AG04449 (cell line): ENCODE results near the gene SLC29A2.

Experiments
- CTCF ChIA-PET: fragments of 350-600 bp; formaldehyde crosslinking; extraction: SDS; loops from one replicate; lab custom pipeline; 2021; ENCODE audit warnings: antibody characterized with exemption; lab: Yijun Ruan, JAX
- POLR2A ChIA-PET: fragments of 400-600, 350-600 bp; formaldehyde crosslinking; extraction: SDS; loops from one replicate; lab custom pipeline; 2020; ENCODE audit warnings: antibody characterized with exemption, inconsistent platforms; lab: Yijun Ruan, JAX
- DNase-seq: peaks from one replicate; pipeline ENCODE4 v3.0.0-alpha.2; 2010; ENCODE audit warnings: low read depth, low spot score
- H3K4me3 ChIP-seq: 2 replicates; pipeline ENCODE4 v1.5.1; 2011; ENCODE audit warnings: low read depth, mild to moderate bottlenecking, control low read depth, low read length
- TF ChIP-seq, protein P1 (sequence below): IDR thresholded peaks from one replicate; pipeline ENCODE4 v1.5.1; 2011; ENCODE audit warnings: mild to moderate bottlenecking, moderate library complexity, low read length, control low read depth, inconsistent platforms; ENCODE audit not compliant: insufficient read depth; ENCODE audit errors: missing control alignments

SLC29A2 gene

DNA sequence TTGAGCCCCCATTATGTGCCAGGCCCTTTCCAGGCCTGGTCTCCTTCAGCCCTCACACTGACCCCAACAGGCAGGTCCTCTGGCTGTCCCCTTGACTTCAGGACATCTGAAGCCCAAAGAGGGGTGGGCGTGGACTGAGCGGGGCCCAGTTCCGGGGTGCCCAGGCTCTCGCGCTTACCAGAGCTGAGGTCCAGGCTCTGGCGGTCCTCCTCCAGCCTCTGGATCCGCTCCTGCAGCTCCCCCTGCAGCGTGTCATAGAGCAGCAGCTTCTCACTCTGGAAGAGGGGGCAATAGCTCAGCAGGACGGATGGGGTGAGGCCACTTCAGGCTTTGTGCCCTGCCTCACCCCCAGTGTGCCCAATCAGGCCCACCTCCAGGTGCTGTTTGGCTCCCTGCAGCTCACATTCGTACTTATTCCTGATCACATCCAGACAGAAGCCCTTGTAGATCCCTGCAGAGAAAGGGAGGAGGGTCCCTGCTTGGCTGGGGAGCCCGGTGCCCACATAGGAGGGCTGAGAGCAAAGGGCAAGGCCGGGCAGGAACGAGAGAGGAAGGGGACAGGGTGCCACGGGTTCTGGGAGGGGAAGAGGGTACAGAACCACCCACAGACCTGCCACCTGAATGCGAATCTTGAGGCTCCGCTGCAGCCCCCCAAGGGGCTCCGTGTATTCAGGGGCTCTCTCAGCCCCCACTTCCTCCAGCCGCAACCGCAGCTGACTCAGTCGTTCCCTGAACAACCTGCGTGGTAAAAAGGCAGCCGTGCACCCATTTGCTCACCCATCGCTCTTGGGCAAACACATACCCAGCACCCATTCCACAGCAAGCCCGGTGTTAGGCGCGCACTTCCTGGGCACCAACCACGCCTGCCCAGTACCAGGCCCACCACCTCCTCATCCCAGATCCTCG, 30.7 kb downstream of the SLC29A2 start:
- TF ChIP-seq, protein P1, sequence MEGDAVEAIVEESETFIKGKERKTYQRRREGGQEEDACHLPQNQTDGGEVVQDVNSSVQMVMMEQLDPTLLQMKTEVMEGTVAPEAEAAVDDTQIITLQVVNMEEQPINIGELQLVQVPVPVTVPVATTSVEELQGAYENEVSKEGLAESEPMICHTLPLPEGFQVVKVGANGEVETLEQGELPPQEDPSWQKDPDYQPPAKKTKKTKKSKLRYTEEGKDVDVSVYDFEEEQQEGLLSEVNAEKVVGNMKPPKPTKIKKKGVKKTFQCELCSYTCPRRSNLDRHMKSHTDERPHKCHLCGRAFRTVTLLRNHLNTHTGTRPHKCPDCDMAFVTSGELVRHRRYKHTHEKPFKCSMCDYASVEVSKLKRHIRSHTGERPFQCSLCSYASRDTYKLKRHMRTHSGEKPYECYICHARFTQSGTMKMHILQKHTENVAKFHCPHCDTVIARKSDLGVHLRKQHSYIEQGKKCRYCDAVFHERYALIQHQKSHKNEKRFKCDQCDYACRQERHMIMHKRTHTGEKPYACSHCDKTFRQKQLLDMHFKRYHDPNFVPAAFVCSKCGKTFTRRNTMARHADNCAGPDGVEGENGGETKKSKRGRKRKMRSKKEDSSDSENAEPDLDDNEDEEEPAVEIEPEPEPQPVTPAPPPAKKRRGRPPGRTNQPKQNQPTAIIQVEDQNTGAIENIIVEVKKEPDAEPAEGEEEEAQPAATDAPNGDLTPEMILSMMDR = no peak
- POLR2A ChIA-PET = no interaction called here
- H3K4me3 ChIP-seq = no peak overlapping the region
- CTCF ChIA-PET = interaction anchor here (0.7 to 11.7 kb wide), 7 partner anchors 11 to 68 kb away, joined by 3 to 129 read pairs (median 9); no protein-coding TSS in a partner anchor
- DNase-seq = no peak

DNA sequence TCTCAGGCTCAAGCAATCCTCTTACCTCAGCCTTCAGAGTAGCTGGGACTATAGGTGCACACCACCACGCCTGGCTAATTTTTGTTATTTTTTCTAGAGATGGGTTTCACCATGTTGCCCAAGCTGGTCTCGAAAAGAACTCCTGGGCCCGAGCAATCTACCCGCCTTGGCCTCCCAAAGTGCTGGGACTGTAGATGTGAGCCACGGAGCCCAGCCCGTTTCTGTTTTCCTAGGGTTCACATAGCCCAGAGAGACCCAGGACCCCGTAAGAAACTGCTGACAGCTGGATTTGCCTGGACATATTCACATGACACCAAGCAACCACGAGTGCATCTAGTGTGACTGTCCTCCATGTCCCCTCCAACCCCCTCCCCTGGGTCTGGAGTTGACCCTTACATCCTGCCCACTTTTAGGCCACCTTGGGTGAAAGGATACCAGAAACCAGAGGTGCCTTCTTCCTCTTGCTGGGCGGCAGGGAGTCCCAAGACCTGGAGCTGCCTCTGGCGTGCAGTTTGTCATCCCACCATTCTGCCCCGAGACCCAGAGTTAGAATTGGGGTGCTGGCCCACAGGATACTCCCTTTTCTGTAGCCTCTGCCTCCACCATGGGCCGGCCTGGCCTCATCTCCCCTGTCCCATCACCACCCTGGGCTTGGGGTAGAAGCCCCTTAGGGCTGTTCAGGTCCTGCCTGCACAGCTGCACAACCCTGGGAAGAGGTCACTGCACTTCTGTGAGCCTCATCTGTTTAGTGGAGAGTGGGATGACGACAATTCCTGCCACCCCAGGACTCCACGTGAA, 31.7 kb downstream of the SLC29A2 start:
- no peak for DNase-seq
- TF ChIP-seq, protein P1 = no peak
- H3K4me3 ChIP-seq = no peak overlapping the region
- POLR2A ChIA-PET = no interaction called here
- CTCF ChIA-PET = interaction anchor here (0.7 to 11.7 kb wide), 7 partner anchors 10 to 69 kb away, joined by 3 to 129 read pairs (median 4); no protein-coding TSS in a partner anchor

DNA sequence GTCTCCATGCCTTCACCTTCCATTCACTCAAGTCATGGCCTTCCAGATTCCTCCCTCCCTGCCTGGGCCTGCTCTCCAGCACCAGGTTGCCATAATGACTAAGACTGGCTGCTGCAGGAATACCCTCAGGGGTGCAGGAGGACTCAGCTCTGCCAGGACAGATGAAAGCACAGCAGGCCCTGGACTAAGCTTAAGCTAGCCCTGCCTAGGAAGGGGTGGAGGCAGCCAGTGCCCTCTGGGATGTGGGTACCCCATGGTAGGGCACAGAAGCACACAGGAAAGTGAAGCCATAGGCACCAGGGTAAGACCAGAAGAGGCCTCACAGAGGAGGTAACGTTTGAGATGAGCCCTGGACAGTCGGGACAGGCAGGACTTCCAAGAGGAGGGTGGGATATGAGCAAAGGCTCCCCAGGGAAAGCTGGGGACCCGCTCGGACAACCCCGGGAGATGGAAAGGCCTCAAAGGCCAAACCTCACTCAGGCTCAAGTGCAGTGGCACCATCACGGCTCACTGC, 32.3 kb downstream of the SLC29A2 start:
- DNase-seq = no peak
- CTCF ChIA-PET = interaction anchor here (1.4 to 11.7 kb wide), 3 partner anchors 27 to 51 kb away, joined by 4 to 129 read pairs (median 13); no protein-coding TSS in a partner anchor
- POLR2A ChIA-PET = no interaction called here
- TF ChIP-seq, protein P1 = no peak
- H3K4me3 ChIP-seq = no peak overlapping the region

DNA sequence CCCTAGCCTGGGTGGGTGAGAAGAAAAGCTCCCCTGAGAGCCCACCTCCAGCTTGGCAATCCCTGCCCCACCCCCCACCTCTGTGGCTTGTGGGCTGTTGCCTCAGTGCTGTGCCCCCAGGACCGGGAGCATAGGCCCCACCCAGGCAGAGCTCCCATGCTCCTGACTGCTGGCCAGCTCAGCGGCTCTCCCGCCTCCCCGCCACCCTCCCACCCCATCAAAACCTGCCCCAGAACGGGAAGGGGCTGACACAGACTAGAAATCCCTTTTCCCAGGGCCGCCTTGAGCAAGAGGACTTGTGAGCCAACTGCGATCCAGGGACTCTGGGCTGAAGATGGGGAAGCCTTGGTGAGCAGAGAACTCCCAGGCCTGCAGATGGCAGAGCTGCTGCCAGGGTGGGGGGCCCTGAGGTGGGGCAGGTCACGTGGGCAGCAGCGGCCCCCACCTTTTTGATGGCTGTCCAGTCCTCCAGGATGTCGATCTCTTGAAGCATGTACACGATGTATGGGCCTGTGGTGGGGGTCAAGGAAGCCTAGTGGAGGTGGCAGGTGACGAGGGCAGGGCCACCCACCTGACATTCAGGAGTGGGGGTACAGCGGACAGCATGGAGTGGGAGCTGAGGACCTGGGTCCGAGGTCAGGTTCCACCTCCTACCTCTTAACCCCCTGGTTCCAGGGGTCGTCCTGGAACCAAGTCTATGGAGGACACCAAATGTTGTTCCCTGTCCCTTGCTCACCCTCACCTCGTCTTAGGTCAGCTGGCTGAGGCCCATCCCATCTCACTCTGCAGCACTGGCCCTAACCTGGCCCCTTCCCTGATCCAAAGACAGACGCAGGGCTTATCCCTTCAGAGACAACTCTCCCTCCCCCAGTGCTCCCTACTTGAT, 33.0 kb downstream of the SLC29A2 start:
- CTCF ChIA-PET = interaction anchor here (0.8 to 11.7 kb wide), 5 partner anchors 10 to 56 kb away, joined by 3 to 129 read pairs (median 4); no protein-coding TSS in a partner anchor
- no peak for DNase-seq
- POLR2A ChIA-PET = interaction anchor here (0.9 to 1.4 kb wide), 4 partner anchors 10 to 26 kb away, joined by 3 to 7 read pairs (median 4); no protein-coding TSS in a partner anchor
- TF ChIP-seq, protein P1 = no peak
- H3K4me3 ChIP-seq = no peak overlapping the region

DNA sequence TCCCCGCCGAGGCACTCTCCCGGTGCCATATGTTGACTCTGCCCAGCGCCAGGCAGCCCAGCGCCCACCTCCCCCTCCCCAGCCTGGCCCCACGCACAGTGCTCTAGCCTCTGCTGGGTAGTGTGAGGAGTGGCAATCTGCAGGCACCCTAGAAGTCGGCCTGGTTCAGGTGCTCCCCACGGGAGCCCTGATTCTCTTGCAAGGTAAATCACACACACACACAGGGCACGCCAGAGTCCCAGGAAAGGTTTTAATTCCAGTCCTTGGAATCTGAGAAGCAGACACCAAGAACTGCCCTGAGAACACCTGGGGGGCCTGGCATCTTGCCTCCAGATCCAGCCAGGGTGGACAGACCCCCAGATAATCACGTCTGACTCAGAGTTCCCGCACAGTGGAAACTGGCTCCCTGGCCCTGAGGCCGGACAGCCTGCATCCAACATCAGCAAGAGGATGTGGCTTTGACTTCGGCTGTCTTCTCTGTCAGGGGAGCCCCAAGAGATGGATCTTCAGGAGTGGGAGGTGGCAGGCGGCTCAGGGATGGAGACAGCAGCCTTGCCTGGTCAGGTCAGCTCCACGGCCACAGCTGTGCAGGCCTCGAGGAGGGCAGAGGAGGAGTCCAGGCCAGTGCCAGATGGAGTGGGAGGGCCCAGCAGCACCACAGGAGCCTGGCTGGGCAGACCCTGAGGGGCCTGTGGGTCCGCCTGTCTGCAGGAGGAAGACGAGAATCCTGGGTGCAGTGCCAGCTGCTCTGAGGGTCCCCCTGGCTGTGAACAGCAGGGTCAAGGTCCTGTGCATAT, 34.3 kb downstream of the SLC29A2 start:
- ChIA-PET CTCF (interaction anchor here (1.0 to 11.7 kb wide), 7 partner anchors 25 to 71 kb away, joined by 3 to 231 read pairs (median 8); partner anchors contain the start of gene YIF1A), POLR2A (interaction anchor here (0.9 to 3.7 kb wide), 6 partner anchors 10 to 25 kb away, joined by 4 to 106 read pairs (median 18); partner anchors contain the start of gene CD248)
- no peak overlapping the region for H3K4me3 ChIP-seq
- TF ChIP-seq, protein P1 = no peak
- DNase-seq = no peak
